SK-N-SH (cell line): ENCODE results near the gene BACE2. TPM values are rescaled to one million over a fixed set of nuclear protein-coding genes. Genes with fewer than 3 reads are reported as not detected.

Source experiments
- CTCF ChIA-PET: fragments of 300-600, 350-600 bp; formaldehyde crosslinking; extraction: SDS; loops from one replicate; lab custom pipeline; 2021; lab: Yijun Ruan, JAX
- POLR2A ChIA-PET: fragments of 350-600 bp; sonication (Branson Sonifier 250); formaldehyde crosslinking; extraction: SDS; loops from one replicate; lab custom pipeline; 2020; ENCODE audit warnings: antibody characterized with exemption, inconsistent platforms; lab: Yijun Ruan, JAX
- DNase-seq: peaks from one replicate; pipeline ENCODE4 v3.0.0; 2012
- H2AFZ ChIP-seq: fragments of 200-600 bp; sonication (generic); 2 replicates; pipeline ENCODE4 v1.8.1; 2016; ENCODE audit warnings: antibody characterized with exemption, mild to moderate bottlenecking, low read depth
- H3F3A ChIP-seq: fragments of 200-600 bp; sonication (generic); replicated peaks from 2 replicates; pipeline ENCODE3; 2016; ENCODE audit warnings: antibody characterized with exemption, mild to moderate bottlenecking; ENCODE audit not compliant: insufficient read depth
- H3K27ac ChIP-seq, 2 experiments: fragments of 200-500 bp in 1 of 2; fragments of 200-600 bp in 1 of 2; sonication (Bioruptor generic) in 1 of 2; sonication (generic), shearing (Covaris generic) in 1 of 2; 2 replicates each; pipeline versions ENCODE4 v1.5.1 to v1.6.1; 2014 to 2016; ENCODE audit warnings: low read depth in 2 of 2, inconsistent platforms in 1 of 2, low read length in 1 of 2, mild to moderate bottlenecking in 1 of 2, mixed read lengths in 1 of 2
- H3K27me3 ChIP-seq: fragments of 200-600 bp; sonication (generic), shearing (Covaris generic); 2 replicates; pipeline ENCODE4 v1.6.1; 2016; ENCODE audit warnings: mixed run types; ENCODE audit not compliant: insufficient read depth
- H3K36me3 ChIP-seq, 2 experiments: fragments of 200-500 bp in 1 of 2; fragments of 200-600 bp in 1 of 2; sonication (Bioruptor generic) in 1 of 2; sonication (generic) in 1 of 2; replicated peaks in 1 of 2; 2 replicates each; pipeline versions ENCODE3 to v1.5.1; 2014 to 2016; ENCODE audit warnings: low read length in 1 of 2, mild to moderate bottlenecking in 1 of 2; ENCODE audit not compliant: insufficient read depth in 2 of 2, control insufficient read depth in 1 of 2
- H3K4me1 ChIP-seq, 2 experiments: fragments of 200-500 bp in 1 of 2; fragments of 200-600 bp in 1 of 2; sonication (Bioruptor generic) in 1 of 2; sonication (generic), shearing (Covaris generic) in 1 of 2; 2 replicates each; pipeline versions ENCODE4 v1.5.1 to v1.6.1; 2014 to 2016; ENCODE audit warnings: low read depth in 1 of 2, low read length in 1 of 2, mixed run types in 1 of 2; ENCODE audit not compliant: insufficient read depth in 2 of 2, control insufficient read depth in 1 of 2
- H3K4me2 ChIP-seq: fragments of 200-600 bp; sonication (generic), shearing (Covaris generic); 2 replicates; pipeline ENCODE4 v1.6.1; 2017; ENCODE audit warnings: mixed run types
- H3K4me3 ChIP-seq, 2 experiments: fragments of 200-500 bp in 1 of 2; fragments of 200-600 bp in 1 of 2; sonication (Bioruptor generic) in 1 of 2; sonication (generic), shearing (Covaris generic) in 1 of 2; 2 replicates each; pipeline versions ENCODE4 v1.5.1 to v1.8.1; 2014 to 2016; ENCODE audit warnings: low read depth in 2 of 2, inconsistent platforms in 1 of 2, low read length in 1 of 2, mild to moderate bottlenecking in 1 of 2, mixed read lengths in 1 of 2, moderate library complexity in 1 of 2
- H3K79me2 ChIP-seq: fragments of 200-600 bp; sonication (generic); 2 replicates; pipeline ENCODE4 v1.8.1; 2017; ENCODE audit warnings: mild to moderate bottlenecking; ENCODE audit not compliant: insufficient read depth
- H3K9ac ChIP-seq: fragments of 200-600 bp; sonication (generic); 2 replicates; pipeline ENCODE4 v1.6.1; 2017; ENCODE audit warnings: mixed run types
- H3K9me2 ChIP-seq: fragments of 200-600 bp; sonication (generic); 2 replicates; pipeline ENCODE4 v1.6.1; 2017; ENCODE audit warnings: mixed run types
- H3K9me3 ChIP-seq: fragments of 200-600 bp; sonication (generic); 2 replicates; pipeline ENCODE4 v1.6.1; 2017; ENCODE audit warnings: mixed run types, mild to moderate bottlenecking, moderate library complexity
- H4K20me1 ChIP-seq: fragments of 200-600 bp; sonication (generic); 2 replicates; pipeline ENCODE4 v1.6.1; 2017; ENCODE audit warnings: mild to moderate bottlenecking, mixed run types; ENCODE audit not compliant: insufficient read depth
- CTCF ChIP-seq: fragments of 200-600 bp; sonication (generic); IDR thresholded peaks from 2 replicates; pipeline ENCODE4 v1.6.1; 2017; ENCODE audit warnings: antibody characterized with exemption, mild to moderate bottlenecking, moderate library complexity
- ELF1 ChIP-seq: IDR thresholded peaks from 2 replicates; pipeline ENCODE4 v1.4.0; 2012
- FOSL2 ChIP-seq: IDR thresholded peaks from 2 replicates; pipeline ENCODE4 v1.4.0; 2012; ENCODE audit warnings: low read depth, mild to moderate bottlenecking, moderate library complexity, borderline replicate concordance
- FOXJ3 ChIP-seq: sonication (generic); formaldehyde crosslinking; IDR thresholded peaks from 2 replicates; pipeline ENCODE4 v1.5.1; 2020; ENCODE audit warnings: mild to moderate bottlenecking, missing genetic modification reagents
- GABPA ChIP-seq: IDR thresholded peaks from 2 replicates; pipeline ENCODE4 v1.4.0; 2012; ENCODE audit warnings: low read depth, mild to moderate bottlenecking
- IRF3 ChIP-seq: fragments of 150-350 bp; IDR thresholded peaks from 2 replicates; pipeline ENCODE4 v1.6.1; 2016; ENCODE audit warnings: mild to moderate bottlenecking, low read depth, low read length
- JUND ChIP-seq: IDR thresholded peaks from 2 replicates; pipeline ENCODE4 v1.4.0; 2012
- MXI1 ChIP-seq: IDR thresholded peaks from 2 replicates; pipeline ENCODE4 v1.6.1; 2012; ENCODE audit warnings: mild to moderate bottlenecking, low read depth, low read length, improper control_type of control experiment
- PBX3 ChIP-seq: IDR thresholded peaks from 2 replicates; pipeline ENCODE4; 2012
- POLR2AphosphoS5 ChIP-seq: IDR thresholded peaks from 2 replicates; pipeline ENCODE4 v1.6.1; 2012; ENCODE audit warnings: low read depth, low read length
- RAD21 ChIP-seq: IDR thresholded peaks from 2 replicates; pipeline ENCODE4 v1.6.1; 2012; ENCODE audit warnings: mild to moderate bottlenecking, low read length
- REST ChIP-seq: IDR thresholded peaks from 2 replicates; pipeline ENCODE4 v1.6.1; 2012; ENCODE audit warnings: mild to moderate bottlenecking, low read depth, low read length, moderate library complexity
- RFX5 ChIP-seq: IDR thresholded peaks from 2 replicates; pipeline ENCODE4 v1.6.1; 2012; ENCODE audit warnings: mild to moderate bottlenecking, improper control_type of control experiment, low read length
- TAF1 ChIP-seq: IDR thresholded peaks from 2 replicates; pipeline ENCODE4 v1.6.1; 2012; ENCODE audit warnings: low read depth, mild to moderate bottlenecking, low read length, moderate library complexity, borderline replicate concordance
- TCF12 ChIP-seq: IDR thresholded peaks from 2 replicates; pipeline ENCODE4 v1.4.0; 2012
- USF1 ChIP-seq: IDR thresholded peaks from 2 replicates; pipeline ENCODE4 v1.4.0; 2012; ENCODE audit warnings: low read depth, borderline replicate concordance
- USF2 ChIP-seq: fragments of 150-350 bp; IDR thresholded peaks from 2 replicates; pipeline ENCODE4 v1.6.1; 2017; ENCODE audit warnings: antibody characterized with exemption, low read length, low read depth, borderline replicate concordance
- YY1 ChIP-seq: IDR thresholded peaks from 2 replicates; pipeline ENCODE4 v1.4.0; 2012; ENCODE audit warnings: low read depth, mild to moderate bottlenecking
- ZBTB33 ChIP-seq: IDR thresholded peaks from 2 replicates; pipeline ENCODE4 v1.4.0; 2012; ENCODE audit warnings: low read depth, borderline replicate concordance
- WGBS: methylation state at CpG from one replicate; pipeline ENCODE4 v1.1.6; 2017; ENCODE audit warnings: low lambda C conversion rate; 5-methylcytosine and 5-hydroxymethylcytosine counted together
- polyA plus RNA-seq, 3 experiments: library from polyadenylated mRNA; depleted of rRNA; stranded (reverse); fragments of >200 nt; gene quantifications; 2 replicates each; pipeline ENCODE4 v1.2.3, GENCODE V29; 2012

The BACE2 gene
- polyA plus RNA-seq, 1 of the 3 experiments (the other 2 are of a cell fraction): 23.4 TPM

- no peaks in the 10 kb centered on the region for H3K9me3 ChIP-seq
- H3K36me3 ChIP-seq: no peaks in the 10 kb centered on the region
- H3K4me2 ChIP-seq: no peak overlapping the region
- H3K27ac ChIP-seq: no peak overlapping the region
- no peaks in the 10 kb centered on the region for H3K9me2 ChIP-seq
- DNase-seq: no peak
- H2AFZ ChIP-seq: no peak overlapping the region
- no peak for TF ChIP-seq RFX5
- TF ChIP-seq ZBTB33: no peak
- no peak for TF ChIP-seq GABPA
- no peak for TF ChIP-seq MXI1
- no peak for TF ChIP-seq JUND
- no peak for TF ChIP-seq POLR2AphosphoS5
- TF ChIP-seq FOXJ3 (CRISPR knock-in tag): no peak
- no peak for TF ChIP-seq FOSL2
- TF ChIP-seq IRF3: no peak
- TF ChIP-seq REST: no peak
- no peak for TF ChIP-seq USF2
- no peak for TF ChIP-seq TCF12
- no peak for TF ChIP-seq YY1
- no peak for TF ChIP-seq PBX3
- no peak for TF ChIP-seq CTCF
- no peak for TF ChIP-seq RAD21
- no peak for TF ChIP-seq USF1
- no peak for TF ChIP-seq TAF1
- no peak for TF ChIP-seq ELF1
- WGBS: 54% methylated on average over 3 of the region's 3 CpGs
- ChIA-PET CTCF (no interaction called here), POLR2A (no interaction called here)
- H3K9ac ChIP-seq: no peak overlapping the region
- H3K79me2 ChIP-seq: no peaks in the 10 kb centered on the region
- no peaks in the 10 kb centered on the region for H4K20me1 ChIP-seq
- no peaks in the 10 kb centered on the region for H3K27me3 ChIP-seq
- H3K4me3 ChIP-seq: no peak overlapping the region
- no peaks in the 10 kb centered on the region for H3F3A ChIP-seq
- H3K4me1 ChIP-seq: no peaks in the 10 kb centered on the region
Measured at GRCh38 chr21:41204736-41205135, 36.8 kb downstream of the BACE2 start.
